HG02759 (cell line): ENCODE measurements around the gene ABHD12B.

Experiments
- ATAC-seq: cut with Tn5 transposase; IDR thresholded peaks from one replicate; pipeline ENCODE4 v1.9.1; 2021; ENCODE audit warnings: mild to moderate bottlenecking, moderate library complexity; ENCODE audit not compliant: unreplicated experiment

ABHD12B gene

GRCh38 chr14:50837850-50838470, 33.9 kb upstream of the ABHD12B start:
- ATAC-seq, result no peak

DNA sequence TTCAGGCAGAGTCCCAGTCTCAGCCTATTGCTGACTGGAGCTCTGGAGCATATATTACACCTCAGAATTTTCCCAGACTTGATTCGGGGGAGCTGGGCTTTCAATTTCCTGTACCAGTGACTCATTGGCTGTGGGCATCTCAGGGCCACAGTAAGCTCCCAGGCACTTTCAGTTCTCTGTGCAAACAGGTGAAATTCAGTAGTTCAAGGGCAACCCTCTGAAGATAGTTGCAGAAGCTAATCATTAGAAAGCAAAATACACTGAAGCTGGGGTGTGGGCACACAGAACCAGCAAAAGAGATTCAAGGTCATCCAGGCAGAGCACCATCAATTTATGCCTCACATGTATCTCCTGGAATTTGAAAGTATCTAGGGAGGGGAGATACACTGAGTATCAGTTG, 32.8 kb upstream of the ABHD12B start:
- no peak for ATAC-seq

DNA sequence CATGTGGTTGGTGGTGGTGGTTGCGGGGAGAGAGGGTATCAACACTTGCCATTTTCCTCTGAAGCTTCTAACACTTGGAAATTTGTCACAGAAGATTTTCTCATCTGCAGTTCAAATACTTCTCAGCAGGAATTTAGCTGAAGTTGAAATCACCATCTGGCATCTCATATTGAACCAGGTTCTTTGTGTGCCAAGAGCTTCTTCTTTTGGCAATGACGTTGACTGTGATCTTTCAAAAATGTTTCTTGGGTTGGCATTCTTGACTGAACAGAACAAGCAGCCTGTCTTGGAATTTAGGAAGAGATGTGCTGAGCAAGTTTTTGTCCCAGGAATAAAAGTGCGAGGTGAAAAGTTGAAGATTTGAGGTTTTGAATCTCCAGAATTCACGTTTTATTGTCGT, 32.2 kb upstream of the ABHD12B start:
- no peak for ATAC-seq

DNA sequence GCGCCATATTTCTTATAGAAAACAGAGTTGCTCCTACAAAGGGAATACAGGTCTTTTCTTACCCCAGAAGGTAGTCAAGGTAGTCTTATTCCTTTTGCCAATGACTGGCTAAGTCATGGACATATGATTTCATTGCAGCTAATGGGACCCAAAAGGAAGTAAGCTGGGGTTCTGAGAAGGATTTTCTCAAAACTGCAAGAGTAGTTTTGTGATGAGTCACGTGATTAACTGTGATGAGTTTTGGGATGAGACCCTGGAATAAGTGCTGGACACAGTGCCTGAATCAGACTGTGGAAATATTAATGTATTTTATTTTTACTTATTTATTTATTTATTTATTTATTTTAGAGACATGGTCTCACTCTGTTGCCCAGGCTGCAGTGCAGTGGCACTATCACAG, 27.5 kb upstream of the ABHD12B start:
- ATAC-seq, result no peak

DNA sequence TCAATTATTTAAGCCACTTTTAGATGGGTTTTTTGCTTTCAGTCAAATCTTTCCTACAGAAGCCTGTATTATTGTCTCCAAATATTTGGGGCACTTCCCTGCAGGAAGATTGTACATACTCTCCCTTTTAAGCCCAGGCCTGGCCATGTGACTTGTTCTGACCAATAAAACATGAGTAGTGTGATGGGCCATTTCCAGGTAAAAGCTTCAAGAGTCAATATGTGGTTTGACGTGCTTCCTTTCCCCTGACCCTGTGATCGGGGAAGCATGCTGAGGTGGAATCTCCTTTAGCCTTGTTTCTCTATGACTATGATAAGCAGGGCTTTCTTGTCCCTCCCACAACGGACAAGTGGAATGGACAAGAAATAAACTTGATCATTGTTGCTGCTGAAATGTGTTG, 26.7 kb upstream of the ABHD12B start:
- ATAC-seq, result no peak

GRCh38 chr14:50846226-50846880, 25.5 kb upstream of the ABHD12B start:
- no peak for ATAC-seq

GRCh38 chr14:50853891-50854290, 18.0 kb upstream of the ABHD12B start:
- no peak for ATAC-seq

DNA sequence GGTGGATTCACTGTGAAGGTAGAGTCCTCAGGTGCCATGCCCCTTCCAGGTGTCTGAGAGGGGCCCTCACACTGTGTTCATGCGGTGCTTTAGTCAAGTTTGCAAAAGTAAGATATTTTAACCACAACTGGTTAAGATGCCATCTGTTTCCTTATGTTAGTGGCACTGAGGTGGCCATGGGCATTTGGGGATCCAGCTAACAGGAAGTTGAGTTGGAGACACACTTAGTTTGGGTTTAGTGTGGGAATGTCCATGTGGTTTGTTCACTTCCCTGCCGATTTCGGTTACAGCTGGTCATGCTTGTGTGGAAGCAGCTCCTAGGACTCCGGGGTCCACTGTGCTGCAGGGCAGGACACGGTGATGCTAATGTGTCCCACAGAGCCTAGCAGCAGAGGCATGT, 17.3 kb upstream of the ABHD12B start:
- ATAC-seq, result no peak

GRCh38 chr14:50855558-50855957, 16.3 kb upstream of the ABHD12B start:
- ATAC-seq, result no peak

DNA sequence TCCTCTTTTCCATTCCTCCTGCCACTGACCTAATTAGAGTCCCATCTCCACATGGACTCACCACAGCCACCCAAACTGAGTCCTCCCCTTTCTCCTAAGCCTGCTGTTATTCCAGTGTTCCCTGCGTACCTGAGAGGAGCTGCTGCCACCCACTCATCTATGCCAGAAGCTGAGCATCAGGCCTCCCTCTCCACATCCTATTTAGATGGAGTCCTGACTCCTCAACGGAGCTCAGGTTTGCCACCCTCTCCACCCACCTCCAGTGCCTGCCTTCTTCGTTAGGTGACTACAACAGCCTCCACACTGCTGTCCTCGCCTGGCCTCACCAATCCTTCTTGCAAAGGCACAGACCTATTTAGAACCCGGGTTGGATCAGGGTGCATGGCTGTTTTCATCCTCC, 15.2 kb upstream of the ABHD12B start:
- no peak for ATAC-seq

GRCh38 chr14:50859296-50859624, 12.6 kb upstream of the ABHD12B start:
- ATAC-seq, result peak; percentile 15

DNA sequence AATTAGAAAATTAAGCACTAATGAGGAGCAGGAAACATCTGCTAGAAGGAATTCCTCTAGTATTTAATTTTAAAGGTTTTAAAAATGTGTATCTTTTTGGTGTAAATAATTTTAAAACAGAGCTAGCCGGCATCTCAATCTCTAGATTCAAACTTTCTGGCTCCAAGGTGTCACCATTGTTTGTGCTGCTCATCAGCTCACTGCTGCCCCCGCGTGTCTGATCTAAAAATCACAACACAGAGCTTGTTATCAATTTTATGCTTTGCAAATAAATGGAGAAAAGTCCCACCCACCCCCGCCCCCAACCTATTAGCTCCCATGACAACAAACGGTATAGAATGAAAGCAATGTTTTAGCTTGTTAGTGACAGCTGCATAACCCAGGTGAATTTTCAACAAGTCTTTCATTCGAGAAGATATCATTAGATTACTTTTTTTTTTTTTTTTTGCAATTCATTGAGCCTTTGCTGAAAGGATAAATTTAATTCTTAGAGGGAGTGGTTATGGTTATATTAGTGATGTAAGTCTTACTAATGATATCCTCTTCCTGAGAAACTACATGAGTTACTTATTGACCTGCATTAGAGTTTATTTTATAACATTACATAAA, 11.3 kb upstream of the ABHD12B start:
- ATAC-seq, result peak; percentile 48

GRCh38 chr14:50862036-50862570, 9.8 kb upstream of the ABHD12B start:
- ATAC-seq, result no peak

GRCh38 chr14:50864237-50864636, 7.6 kb upstream of the ABHD12B start:
- no peak for ATAC-seq

- no peak for ATAC-seq
These were observed 6.9 kb upstream of the ABHD12B start for GRCh38 chr14:50864946-50865345.

DNA sequence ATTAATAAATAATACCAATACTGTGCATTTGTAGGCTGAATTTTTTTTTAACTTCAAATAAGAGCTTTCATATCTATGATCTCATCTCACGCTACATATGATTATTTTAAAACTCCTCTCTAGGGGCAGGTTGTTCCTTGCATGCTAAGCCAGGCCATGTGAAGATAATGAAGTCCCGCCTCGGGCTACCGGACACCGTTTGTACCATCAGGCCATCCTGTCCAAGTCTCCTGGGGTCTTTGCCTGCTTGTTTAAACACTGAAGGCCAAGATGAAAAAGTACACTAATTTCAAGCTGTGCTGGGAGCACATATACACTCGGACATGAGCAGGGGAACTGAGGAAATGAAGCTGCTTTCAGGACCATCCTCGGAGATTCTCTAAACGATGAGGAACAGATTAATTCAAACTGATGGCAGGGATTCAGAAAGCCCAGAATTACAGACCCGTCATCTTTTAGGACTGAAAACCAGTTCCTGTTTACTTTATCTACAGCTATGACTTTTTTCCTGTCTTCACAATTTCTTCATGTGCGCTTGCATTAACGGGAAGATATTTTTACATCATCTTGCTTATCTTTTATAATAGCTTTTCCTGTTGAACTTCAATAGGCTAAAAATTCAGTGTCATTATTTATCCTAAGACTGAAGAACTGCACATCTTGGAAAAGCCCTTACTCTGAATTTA, 6.3 kb upstream of the ABHD12B start:
- ATAC-seq, result no peak

DNA sequence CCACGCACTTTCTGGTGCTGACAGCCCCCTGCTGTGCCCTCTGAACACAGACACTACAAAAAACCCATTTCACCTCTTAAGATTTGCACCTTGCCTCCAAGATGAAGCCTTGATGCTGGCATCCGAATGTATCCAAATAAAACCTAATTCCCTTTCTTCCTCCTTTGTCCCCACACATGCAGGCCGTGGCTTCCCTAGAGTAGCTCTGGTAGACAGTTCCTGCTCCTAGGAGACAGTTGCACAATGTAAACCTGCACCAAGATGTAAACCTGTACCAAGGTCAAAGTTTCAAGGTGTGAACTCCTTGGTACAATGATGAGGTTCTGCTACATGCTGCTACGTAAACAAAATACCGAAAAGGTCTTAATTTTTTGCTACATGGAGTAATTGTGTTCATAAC, 625 bp upstream of the ABHD12B start:
- no peak for ATAC-seq

DNA sequence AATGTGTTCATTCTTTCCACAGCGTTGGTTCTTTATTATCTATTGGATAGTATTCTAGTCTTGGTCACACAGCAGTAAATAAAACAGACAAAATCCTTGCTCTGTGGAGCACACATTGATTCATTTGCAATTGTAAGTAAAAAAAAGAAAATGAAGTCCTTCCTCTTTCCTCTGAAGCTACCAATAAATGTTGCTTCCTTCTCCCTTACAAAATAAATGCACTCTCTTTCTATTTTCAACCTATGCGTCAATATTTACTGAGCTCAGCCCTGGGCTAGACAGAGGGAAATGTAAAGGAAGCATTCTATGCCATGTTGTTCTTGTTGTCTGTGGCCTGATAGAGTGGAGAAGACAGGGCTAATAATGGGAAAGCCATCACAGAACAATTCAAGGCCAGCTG, 2.9 kb downstream of the ABHD12B start:
- ATAC-seq, result no peak

DNA sequence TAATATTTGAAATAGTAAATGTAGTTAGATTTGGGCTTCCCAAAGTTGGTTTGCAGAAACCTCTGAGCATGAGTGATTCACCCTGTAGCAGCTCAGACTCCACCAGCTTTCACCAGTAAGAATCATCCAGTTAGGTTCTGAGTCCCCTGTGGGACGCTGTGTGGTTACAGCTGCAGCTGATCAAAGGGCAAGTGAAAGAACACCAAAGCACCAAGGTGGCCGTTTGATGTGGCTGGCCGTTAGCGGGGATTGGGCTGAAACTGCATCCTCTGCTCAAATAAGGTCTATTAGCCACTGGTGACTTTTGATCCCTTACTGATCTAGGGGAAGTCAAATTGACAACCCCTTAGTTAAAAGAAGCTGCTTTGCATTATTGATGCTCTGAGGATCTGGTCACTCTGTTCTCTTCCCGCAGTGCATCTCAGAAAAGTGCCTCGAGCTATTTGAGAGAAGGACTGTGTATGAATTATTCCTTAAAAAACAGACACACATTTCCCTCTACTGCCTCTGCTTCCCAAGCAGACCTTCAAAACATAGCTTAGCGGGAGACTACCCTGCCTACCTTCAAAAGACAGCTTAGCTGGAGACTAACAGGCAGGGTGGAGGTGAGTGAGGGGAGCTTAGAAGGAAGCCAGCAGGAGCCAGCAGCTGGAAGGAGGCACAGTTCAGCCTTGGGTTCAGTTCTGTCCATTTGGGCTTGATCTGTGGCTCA, 3.7 kb downstream of the ABHD12B start:
- peak; percentile 98 for ATAC-seq

GRCh38 chr14:50882932-50883826, 11.3 kb downstream of the ABHD12B start:
- ATAC-seq, result no peak
